IMR-90 (cell line): Measurements from ENCODE around the gene NIBAN1. TPM values are rescaled to one million over a fixed set of nuclear protein-coding genes. Genes with fewer than 3 reads are reported as not detected.
A peak's percentile ranks its signal among the peaks of the same experiment; 100 is the strongest.

ENCODE experiments used
- ATAC-seq: fragments of 200-7000 bp; cut with Tn5 transposase; 2 replicates; pipeline ENCODE4 v1.9.1; 2020; ENCODE audit warnings: low read depth, mild to moderate bottlenecking, moderate library complexity
- BruUV-seq: library from RNA; stranded (reverse); fragments of 400-500 nt; replicated peaks from 2 replicates; lab custom pipeline; 2021; lab: Mats Ljungman, UMichigan
- CTCF ChIA-PET: fragments of 300-600 bp; formaldehyde crosslinking; extraction: SDS; loops from one replicate; lab custom pipeline; 2021; ENCODE audit warnings: antibody characterized with exemption; lab: Yijun Ruan, JAX
- POLR2A ChIA-PET: fragments of 300-600 bp; sonication (Branson Sonifier 250); formaldehyde crosslinking; loops from one replicate; lab custom pipeline; 2022; ENCODE audit warnings: antibody characterized with exemption; ENCODE audit not compliant: unreplicated experiment; lab: Charles Lee
- DNase-seq: peaks from one replicate; pipeline ENCODE4 v3.0.0; 2013
- H2AFZ ChIP-seq: replicated peaks from 2 replicates; pipeline ENCODE3; 2013; ENCODE audit warnings: low read length, mild to moderate bottlenecking; ENCODE audit not compliant: poor library complexity
- H2AK5ac ChIP-seq: 2 replicates; pipeline ENCODE4 v1.6.1; 2013; ENCODE audit warnings: low read depth, low read length, inconsistent platforms
- H2AK9ac ChIP-seq: replicated peaks from 2 replicates; pipeline ENCODE3; 2013; ENCODE audit warnings: mild to moderate bottlenecking, low read depth, low read length, moderate library complexity; ENCODE audit not compliant: poor library complexity
- H2BK120ac ChIP-seq: 2 replicates; pipeline ENCODE4 v1.6.1; 2013; ENCODE audit warnings: low read depth, low read length, inconsistent platforms
- H2BK15ac ChIP-seq: 3 replicates; pipeline ENCODE4 v1.6.1; 2013; ENCODE audit warnings: low read depth, low read length, inconsistent platforms
- H2BK20ac ChIP-seq: 2 replicates; pipeline ENCODE4 v1.6.1; 2013; ENCODE audit warnings: low read depth, mild to moderate bottlenecking, inconsistent platforms, low read length, moderate library complexity
- H2BK5ac ChIP-seq: 2 replicates; pipeline ENCODE4 v1.6.1; 2013; ENCODE audit warnings: mild to moderate bottlenecking, low read depth, low read length, inconsistent platforms; ENCODE audit not compliant: poor library complexity, severe bottlenecking
- H3K14ac ChIP-seq: replicated peaks from 2 replicates; pipeline ENCODE4 v1.6.1; 2013; ENCODE audit warnings: low read depth, low read length, inconsistent platforms
- H3K18ac ChIP-seq: 2 replicates; pipeline ENCODE4 v1.6.1; 2013; ENCODE audit warnings: low read depth, low read length, control low read depth
- H3K23ac ChIP-seq: 2 replicates; pipeline ENCODE4 v1.6.1; 2013; ENCODE audit warnings: low read depth, low read length, inconsistent platforms
- H3K27ac ChIP-seq: 2 replicates; pipeline ENCODE4 v1.5.1; 2013; ENCODE audit warnings: mild to moderate bottlenecking, control low read depth, low read length; ENCODE audit not compliant: insufficient read depth
- H3K27me3 ChIP-seq: 2 replicates; pipeline ENCODE4 v1.6.1; 2013; ENCODE audit warnings: low read length; ENCODE audit not compliant: control insufficient read depth, insufficient read depth
- H3K36me3 ChIP-seq: 2 replicates; pipeline ENCODE4 v1.6.1; 2013; ENCODE audit warnings: low read length, mixed read lengths; ENCODE audit not compliant: control insufficient read depth, insufficient read depth
- H3K4ac ChIP-seq: 2 replicates; pipeline ENCODE4 v1.6.1; 2013; ENCODE audit warnings: low read depth, low read length, inconsistent platforms
- H3K4me1 ChIP-seq: 2 replicates; pipeline ENCODE4 v1.6.1; 2013; ENCODE audit warnings: low read length, mixed read lengths; ENCODE audit not compliant: control insufficient read depth, insufficient read depth
- H3K4me2 ChIP-seq: 2 replicates; pipeline ENCODE4 v1.6.1; 2013; ENCODE audit warnings: low read depth, mild to moderate bottlenecking, control low read depth, low read length, moderate library complexity
- H3K4me3 ChIP-seq: 2 replicates; pipeline ENCODE4 v1.5.1; 2013; ENCODE audit warnings: low read depth, mild to moderate bottlenecking, control low read depth, low read length, moderate library complexity; ENCODE audit not compliant: insufficient read depth
- H3K56ac ChIP-seq: 2 replicates; pipeline ENCODE4 v1.6.1; 2013; ENCODE audit warnings: low read length, inconsistent platforms; ENCODE audit not compliant: insufficient read depth; ENCODE audit errors: extremely low read depth
- H3K79me1 ChIP-seq, 2 experiments: 2 replicates each; pipeline ENCODE4 v1.6.1; 2013; ENCODE audit warnings: low read length in 2 of 2, inconsistent platforms in 1 of 2, low read depth in 1 of 2
- H3K9ac ChIP-seq: 2 replicates; pipeline ENCODE4 v1.6.1; 2013; ENCODE audit warnings: low read depth, low read length, control low read depth
- H3K9me1 ChIP-seq: 2 replicates; pipeline ENCODE4 v1.6.1; 2013; ENCODE audit warnings: low read length, inconsistent platforms; ENCODE audit not compliant: insufficient read depth
- H3K9me3 ChIP-seq: 2 replicates; pipeline ENCODE4 v1.6.1; 2013; ENCODE audit warnings: low read length; ENCODE audit not compliant: control insufficient read depth, insufficient read depth
- H4K20me1 ChIP-seq: 2 replicates; pipeline ENCODE4 v1.6.1; 2013; ENCODE audit warnings: low read length, inconsistent platforms; ENCODE audit not compliant: insufficient read depth
- H4K5ac ChIP-seq: 2 replicates; pipeline ENCODE4 v1.6.1; 2013; ENCODE audit warnings: mild to moderate bottlenecking, low read depth, low read length, control low read depth
- H4K8ac ChIP-seq, 2 experiments: 2 replicates each; pipeline ENCODE4 v1.6.1; 2013; ENCODE audit warnings: low read depth in 2 of 2, low read length in 2 of 2, control low read depth in 1 of 2, inconsistent platforms in 1 of 2
- H4K91ac ChIP-seq: 2 replicates; pipeline ENCODE4 v1.6.1; 2013; ENCODE audit warnings: low read depth, low read length, inconsistent platforms; ENCODE audit not compliant: insufficient read depth
- BHLHE40 ChIP-seq: fragments of 150-350 bp; IDR thresholded peaks from 2 replicates; pipeline ENCODE4 v1.6.1; 2016; ENCODE audit warnings: mild to moderate bottlenecking, low read depth, low read length
- CEBPB ChIP-seq: IDR thresholded peaks from 2 replicates; pipeline ENCODE4 v1.6.1; 2012; ENCODE audit warnings: low read depth, low read length, improper control_type of control experiment
- CHD1 ChIP-seq: IDR thresholded peaks from 2 replicates; pipeline ENCODE4 v1.6.1; 2012; ENCODE audit warnings: low read depth, low read length, improper control_type of control experiment
- FOS ChIP-seq: fragments of 150-350 bp; IDR thresholded peaks from 2 replicates; pipeline ENCODE4 v1.6.1; 2016; ENCODE audit warnings: low read depth, low read length
- MAFK ChIP-seq: IDR thresholded peaks from 2 replicates; pipeline ENCODE4 v1.6.1; 2012; ENCODE audit warnings: low read depth, low read length, improper control_type of control experiment
- MAZ ChIP-seq: IDR thresholded peaks from 2 replicates; pipeline ENCODE4 v1.6.1; 2012; ENCODE audit warnings: low read depth, mild to moderate bottlenecking, low read length, improper control_type of control experiment, moderate library complexity, borderline replicate concordance
- RAD21 ChIP-seq: IDR thresholded peaks from 2 replicates; pipeline ENCODE4 v1.6.1; 2012; ENCODE audit warnings: low read length, improper control_type of control experiment
- RCOR1 ChIP-seq: IDR thresholded peaks from 2 replicates; pipeline ENCODE4 v1.6.1; 2012; ENCODE audit warnings: mild to moderate bottlenecking, low read length, improper control_type of control experiment; ENCODE audit not compliant: insufficient replicate concordance
- SMC3 ChIP-seq: fragments of 150-350 bp; IDR thresholded peaks from 2 replicates; pipeline ENCODE4 v1.6.1; 2016; ENCODE audit warnings: low read depth, mild to moderate bottlenecking, antibody characterized with exemption, low read length, moderate library complexity
- WGBS, 2 experiments: methylation state at CpG; one replicate each; pipeline versions ENCODE4 v1.1.5 to v1.1.7; 2013; ENCODE audit warnings: missing lambda C conversion rate in 2 of 2; ENCODE audit not compliant: insufficient read length in 1 of 2; ENCODE audit errors: extremely low coverage in 2 of 2; 5-methylcytosine and 5-hydroxymethylcytosine counted together
- dilution Hi-C: fragments of 300-500 bp; cut with HindIII; formaldehyde crosslinking; loops from one replicate; pipeline ENCODE4 v1.14.3; 2018; ENCODE audit warnings: low sequenced_read_pairs; ENCODE audit not compliant: unreplicated experiment
- in situ Hi-C: fragments of 300-500 bp; cut with MboI; formaldehyde crosslinking; loops from 3 replicates; pipeline ENCODE4 v1.14.3; 2019; ENCODE audit warnings: low sequenced_read_pairs, inconsistent platforms, mixed read lengths
- intact Hi-C: fragments of 100-400 bp; cut with micrococcal nuclease; formaldehyde crosslinking; loops from 2 replicates; pipeline ENCODE4 v1.10.0; 2022
- polyA plus RNA-seq, 3 experiments: library from polyadenylated mRNA; depleted of rRNA; stranded (reverse); fragments of >200 nt; gene quantifications; 2 replicates each; pipeline ENCODE4 v1.2.3, GENCODE V29; 2012; ENCODE audit warnings: low replicate concordance in 1 of 3
- total RNA-seq: library from RNA; depleted of rRNA; stranded (reverse); fragments of >200 nt; gene quantifications from 2 replicates; pipeline ENCODE4 v1.2.3, GENCODE V29; 2012
- TF ChIP-seq, protein P1 (sequence below): conservative IDR thresholded peaks from 2 replicates; pipeline ENCODE4 v1.5.1; 2012; ENCODE audit warnings: mild to moderate bottlenecking, low read depth, low read length, improper control_type of control experiment

The NIBAN1 gene
- total and polyA plus RNA-seq, 2 of the 4 experiments (the other 2 are of a cell fraction) = 4.0 to 10.0 TPM

DNA sequence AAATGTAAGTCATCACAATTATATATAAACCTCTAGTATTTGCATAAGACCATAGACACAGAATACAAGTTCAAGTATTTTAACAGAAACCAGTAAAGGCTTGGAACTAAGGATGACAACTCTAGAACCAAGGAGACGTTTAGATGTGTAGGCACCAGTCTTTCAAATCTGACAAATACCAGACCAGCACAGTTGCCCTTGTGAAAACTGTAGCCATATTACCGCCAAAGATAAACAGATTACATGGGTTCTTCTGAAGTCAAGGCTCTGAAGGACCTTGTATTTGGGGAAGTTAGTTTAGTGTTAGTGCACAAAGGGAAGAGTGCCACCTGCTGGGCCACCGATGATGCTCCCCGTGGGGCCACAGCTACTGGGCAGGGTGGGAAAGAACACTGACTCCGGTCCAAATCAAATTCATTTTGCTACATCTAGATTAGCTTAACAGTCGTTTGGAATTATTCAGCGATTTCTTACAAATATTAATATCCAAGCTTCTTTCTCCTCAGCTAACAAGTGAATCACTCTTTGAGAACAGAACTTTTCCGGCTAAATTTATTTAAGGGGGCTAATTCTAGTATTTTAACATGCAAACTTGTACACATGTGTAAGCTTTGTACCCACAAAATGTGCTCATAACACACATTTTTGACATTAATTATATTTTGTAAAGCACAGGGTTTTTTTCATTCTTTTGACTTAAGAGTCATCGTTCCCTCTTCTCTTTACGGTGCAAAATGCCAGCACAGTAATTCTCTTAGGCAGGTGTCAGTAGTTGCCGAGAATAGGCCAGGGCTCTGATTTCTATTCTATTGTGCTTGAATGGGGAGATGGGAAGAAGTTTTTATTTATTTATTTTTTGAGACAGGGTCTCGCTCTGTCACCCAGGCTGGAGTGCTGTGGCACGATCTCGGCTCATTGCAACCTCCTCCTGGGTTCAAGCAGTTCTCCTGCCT lies 8.0 kb upstream of the NIBAN1 start:
- DNase-seq (peak; percentile 80), ATAC-seq (peak; percentile 100)
- intact Hi-C loops (loop anchor here (1.0 to 5.0 kb wide), 3 partner anchors 177 to 700 kb away; partner anchors contain the start of gene EDEM3), in situ Hi-C loops (loop anchor here (5.0 to 25.0 kb wide), 2 partner anchors 175 to 180 kb away; partner anchors contain the start of genes SWT1 and TRMT1L), dilution Hi-C loops (loop anchor here (25.0 kb wide), 1 partner anchor 170 kb away; no protein-coding TSS in a partner anchor)
- Histone ChIP-seq H3K9me1 (no peaks in the 10 kb centered on the region), H4K91ac (no peak overlapping the region), H2AK5ac (no peak overlapping the region), H3K27me3 (no peaks in the 10 kb centered on the region), H3K9me3 (no peaks in the 10 kb centered on the region), H2BK15ac (no peak overlapping the region; the same call in 2 of the 3 replicates), H2BK20ac (0 out of 2 replicates have a peak overlapping the region, but pooled peaks have one; percentile 10), H3K9ac (no peak overlapping the region), H3K4me3 (no peak overlapping the region), H3K18ac (no peak overlapping the region), H2BK120ac (no peak overlapping the region), H4K20me1 (no peaks in the 10 kb centered on the region), H2AFZ (peak overlapping the region; percentile 78), H3K4ac (peak overlapping the region; percentile 32; the same call in 1 of the 2 replicates), H3K4me1 (no peaks in the 10 kb centered on the region), H3K36me3 (no peaks in the 10 kb centered on the region), H4K5ac (no peak overlapping the region), H3K27ac (no peak overlapping the region), H4K8ac (0 out of 4 replicates have a peak overlapping the region, but pooled peaks of 1 of the 2 experiments have one; percentile 3), H3K79me1 (no peaks in the 10 kb centered on the region), H2BK5ac (no peak overlapping the region), H3K14ac (no peak overlapping the region), H3K4me2 (peak overlapping the region; percentile 47; the same call in 1 of the 2 replicates), H3K56ac (no peak overlapping the region), H2AK9ac (no peak overlapping the region), H3K23ac (no peak overlapping the region)
- POLR2A ChIA-PET = no interaction called here
- TF ChIP-seq CHD1 = no peak; the same call in 1 of the 2 replicates
- TF ChIP-seq RCOR1 = no peak
- peak; percentile 99 for TF ChIP-seq SMC3
- TF ChIP-seq, protein P1, sequence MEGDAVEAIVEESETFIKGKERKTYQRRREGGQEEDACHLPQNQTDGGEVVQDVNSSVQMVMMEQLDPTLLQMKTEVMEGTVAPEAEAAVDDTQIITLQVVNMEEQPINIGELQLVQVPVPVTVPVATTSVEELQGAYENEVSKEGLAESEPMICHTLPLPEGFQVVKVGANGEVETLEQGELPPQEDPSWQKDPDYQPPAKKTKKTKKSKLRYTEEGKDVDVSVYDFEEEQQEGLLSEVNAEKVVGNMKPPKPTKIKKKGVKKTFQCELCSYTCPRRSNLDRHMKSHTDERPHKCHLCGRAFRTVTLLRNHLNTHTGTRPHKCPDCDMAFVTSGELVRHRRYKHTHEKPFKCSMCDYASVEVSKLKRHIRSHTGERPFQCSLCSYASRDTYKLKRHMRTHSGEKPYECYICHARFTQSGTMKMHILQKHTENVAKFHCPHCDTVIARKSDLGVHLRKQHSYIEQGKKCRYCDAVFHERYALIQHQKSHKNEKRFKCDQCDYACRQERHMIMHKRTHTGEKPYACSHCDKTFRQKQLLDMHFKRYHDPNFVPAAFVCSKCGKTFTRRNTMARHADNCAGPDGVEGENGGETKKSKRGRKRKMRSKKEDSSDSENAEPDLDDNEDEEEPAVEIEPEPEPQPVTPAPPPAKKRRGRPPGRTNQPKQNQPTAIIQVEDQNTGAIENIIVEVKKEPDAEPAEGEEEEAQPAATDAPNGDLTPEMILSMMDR = peak; percentile 94
- TF ChIP-seq MAFK = no peak
- TF ChIP-seq CEBPB = no peak
- TF ChIP-seq RAD21 = peak; percentile 94
- TF ChIP-seq BHLHE40 = no peak
- TF ChIP-seq MAZ = peak; percentile 54; the same call in 1 of the 2 replicates
- no peak for TF ChIP-seq FOS
- no CpG with 5 or more reads among the region's 14 CpGs for WGBS, 2 experiments
- no TSS peak for BruUV-seq
- CTCF ChIA-PET = interaction anchor here (0.6 to 2.4 kb wide), 9 partner anchors 11 to 231 kb away, joined by 3 to 21 read pairs (median 5); no protein-coding TSS in a partner anchor
